Osteoblast (primary cell): ENCODE data around the gene TMEM185B. TPM values are rescaled to one million over a fixed set of nuclear protein-coding genes. Genes with fewer than 3 reads are reported as not detected.

ENCODE experiments used
- DNase-seq: peaks from one replicate; pipeline ENCODE4 v3.0.0; 2011; ENCODE audit warnings: low spot score, mixed read lengths; ENCODE audit not compliant: insufficient read length; ENCODE audit errors: missing footprints
- H2AFZ ChIP-seq: 2 replicates; pipeline ENCODE4 v1.6.0; 2011; ENCODE audit warnings: mild to moderate bottlenecking, low read length
- H3K27ac ChIP-seq: 2 replicates; pipeline ENCODE4 v1.5.1; 2011; ENCODE audit warnings: mild to moderate bottlenecking, low read depth, low read length, moderate library complexity
- H3K27me3 ChIP-seq: 2 replicates; pipeline ENCODE4 v1.6.0; 2012; ENCODE audit warnings: mild to moderate bottlenecking, control low read depth, inconsistent platforms, low read length, moderate library complexity; ENCODE audit not compliant: insufficient read depth
- H3K36me3 ChIP-seq: 2 replicates; pipeline ENCODE4 v1.5.1; 2011; ENCODE audit warnings: mild to moderate bottlenecking, low read length, control low read depth, moderate library complexity; ENCODE audit not compliant: insufficient read depth
- H3K4me1 ChIP-seq: 2 replicates; pipeline ENCODE4 v1.5.1; 2011; ENCODE audit warnings: mild to moderate bottlenecking, low read length, control low read depth, moderate library complexity; ENCODE audit not compliant: insufficient read depth
- H3K4me2 ChIP-seq: 2 replicates; pipeline ENCODE4 v1.6.0; 2011; ENCODE audit warnings: mild to moderate bottlenecking, low read length; ENCODE audit not compliant: insufficient read depth
- H3K4me3 ChIP-seq: fragments of 200-600 bp; sonication (generic); 3 replicates; pipeline ENCODE4 v1.5.1; 2012; ENCODE audit warnings: mild to moderate bottlenecking, low read length, inconsistent platforms; ENCODE audit not compliant: insufficient read depth
- H3K79me2 ChIP-seq: 2 replicates; pipeline ENCODE4 v1.6.0; 2012; ENCODE audit warnings: mild to moderate bottlenecking, low read length, control low read depth, inconsistent platforms; ENCODE audit not compliant: insufficient read depth
- H3K9me3 ChIP-seq: 2 replicates; pipeline ENCODE4 v1.5.1; 2011; ENCODE audit warnings: low read depth, low read length, control low read depth
- H4K20me1 ChIP-seq: 2 replicates; pipeline ENCODE4 v1.6.0; 2012; ENCODE audit warnings: mild to moderate bottlenecking, low read length, control low read depth; ENCODE audit not compliant: insufficient read depth
- CTCF ChIP-seq: IDR thresholded peaks from 2 replicates; pipeline ENCODE4 v1.5.1; 2011; ENCODE audit warnings: mild to moderate bottlenecking, low read depth, low read length, moderate library complexity; ENCODE audit errors: extremely low read depth
- total RNA-seq: library from RNA; depleted of rRNA; stranded (reverse); fragments of >200 nt; gene quantifications from 2 replicates; pipeline ENCODE4 v1.2.3, GENCODE V29; 2012

The TMEM185B gene
- total RNA-seq, 1 donor: 46.7 TPM

DNA sequence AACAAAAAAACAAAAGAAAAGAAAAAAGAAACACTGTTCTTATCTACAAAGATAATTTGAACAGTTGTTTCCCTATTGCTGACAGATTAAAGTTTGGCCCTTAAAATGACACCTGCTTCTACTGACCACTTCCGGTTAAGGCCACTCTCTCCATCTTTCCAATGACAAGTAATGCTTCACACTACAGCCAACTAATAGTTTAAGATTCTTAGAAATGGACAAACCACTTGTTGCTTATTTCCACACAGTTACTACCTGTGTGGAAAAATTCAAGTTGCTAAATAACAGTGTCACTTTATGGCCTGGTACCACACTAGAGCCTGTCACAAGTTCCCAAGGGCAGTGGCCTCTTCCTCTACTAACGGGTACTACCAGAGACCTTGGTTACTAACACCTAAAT is 2.4 kb downstream of the TMEM185B start:
- H3K27ac ChIP-seq: no peak overlapping the region
- H4K20me1 ChIP-seq: peaks cover 9% of the 10 kb centered on the region
- no peak for TF ChIP-seq CTCF
- H3K4me2 ChIP-seq: peak overlapping the region; percentile 20
- no peak for DNase-seq
- no peak overlapping the region for H3K4me3 ChIP-seq
- H3K79me2 ChIP-seq: peaks cover 19% of the 10 kb centered on the region
- H3K4me1 ChIP-seq: peaks cover 22% of the 10 kb centered on the region
- H3K27me3 ChIP-seq: no peaks in the 10 kb centered on the region
- H3K36me3 ChIP-seq: no peaks in the 10 kb centered on the region
- H2AFZ ChIP-seq: no peak overlapping the region
- no peaks in the 10 kb centered on the region for H3K9me3 ChIP-seq

DNA sequence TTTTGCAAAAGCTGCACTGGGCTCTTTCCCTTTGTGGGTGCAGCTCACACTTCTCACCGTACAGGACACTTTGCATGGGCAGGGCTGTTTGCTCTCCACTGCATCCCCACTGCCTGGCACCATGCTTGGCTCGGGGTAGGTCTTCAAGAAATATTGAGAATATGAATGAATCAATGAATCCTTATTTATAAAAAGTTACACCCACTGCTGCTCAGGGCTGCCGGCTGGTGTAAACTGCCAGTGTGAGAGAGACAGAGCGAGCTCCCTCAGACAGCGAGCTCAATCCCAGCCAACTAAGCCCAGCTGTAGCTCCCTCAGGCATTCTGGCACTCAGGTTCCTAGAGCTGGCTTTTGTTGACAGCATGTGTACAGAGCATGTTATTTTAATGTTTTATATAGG is 3.4 kb downstream of the TMEM185B start:
- H2AFZ ChIP-seq: no peak overlapping the region
- H3K27ac ChIP-seq: no peak overlapping the region
- H3K27me3 ChIP-seq: no peaks in the 10 kb centered on the region
- no peaks in the 10 kb centered on the region for H3K36me3 ChIP-seq
- no peaks in the 10 kb centered on the region for H3K9me3 ChIP-seq
- peaks cover 9% of the 10 kb centered on the region for H4K20me1 ChIP-seq
- DNase-seq: peak; percentile 13
- TF ChIP-seq CTCF: no peak
- H3K79me2 ChIP-seq: peaks cover 19% of the 10 kb centered on the region
- H3K4me3 ChIP-seq: no peak overlapping the region
- no peak overlapping the region for H3K4me2 ChIP-seq
- peaks cover 22% of the 10 kb centered on the region for H3K4me1 ChIP-seq

GRCh38 chr2:120219291-120219690 is 3.9 kb downstream of the TMEM185B start:
- H3K27me3 ChIP-seq: no peaks in the 10 kb centered on the region
- DNase-seq: no peak
- H2AFZ ChIP-seq: no peak overlapping the region
- peaks cover 19% of the 10 kb centered on the region for H3K79me2 ChIP-seq
- H4K20me1 ChIP-seq: peaks cover 9% of the 10 kb centered on the region
- no peak overlapping the region for H3K4me3 ChIP-seq
- H3K9me3 ChIP-seq: no peaks in the 10 kb centered on the region
- no peak for TF ChIP-seq CTCF
- H3K36me3 ChIP-seq: no peaks in the 10 kb centered on the region
- no peak overlapping the region for H3K27ac ChIP-seq
- no peak overlapping the region for H3K4me2 ChIP-seq
- peaks cover 22% of the 10 kb centered on the region for H3K4me1 ChIP-seq

GRCh38 chr2:120218181-120218580 is 5.0 kb downstream of the TMEM185B start:
- Histone ChIP-seq H3K27ac (no peak overlapping the region), H2AFZ (no peak overlapping the region), H3K36me3 (no peaks in the 10 kb centered on the region), H3K4me2 (no peak overlapping the region), H3K9me3 (no peaks in the 10 kb centered on the region), H4K20me1 (peaks cover 9% of the 10 kb centered on the region), H3K79me2 (peaks cover 19% of the 10 kb centered on the region), H3K4me1 (peaks cover 16% of the 10 kb centered on the region), H3K27me3 (no peaks in the 10 kb centered on the region), H3K4me3 (no peak overlapping the region)
- no peak for TF ChIP-seq CTCF
- no peak for DNase-seq
